PC-3 (cell line): ENCODE data around the gene RTKN2. TPM values are rescaled to one million over a fixed set of nuclear protein-coding genes. Genes with fewer than 3 reads are reported as not detected.

Source experiments
- ATAC-seq: fragments of 200-7000 bp; cut with Tn5 transposase; 2 replicates; pipeline ENCODE4 v1.9.1; 2020; ENCODE audit warnings: mild to moderate bottlenecking, moderate library complexity
- BruUV-seq: library from RNA; stranded (reverse); fragments of 400-500 nt; replicated peaks from 2 replicates; lab custom pipeline; 2021; lab: Mats Ljungman, UMichigan
- CTCF ChIA-PET: fragments of 300-600 bp; sonication (Branson Sonifier 250); formaldehyde crosslinking; loops from one replicate; lab custom pipeline; 2022; ENCODE audit warnings: antibody characterized with exemption; lab: Charles Lee
- POLR2A ChIA-PET: fragments of 300-600 bp; sonication (Branson Sonifier 250); formaldehyde crosslinking; loops from one replicate; lab custom pipeline; 2022; ENCODE audit warnings: antibody characterized with exemption; ENCODE audit not compliant: unreplicated experiment; lab: Charles Lee
- DNase-seq: peaks from one replicate; pipeline ENCODE4 v3.0.0-alpha.2; 2015
- H2AFZ ChIP-seq: fragments of 300-600 bp; sonication (generic); 2 replicates; pipeline ENCODE4 v1.6.0; 2016; ENCODE audit warnings: antibody characterized with exemption, low read length
- H3F3A ChIP-seq: fragments of 300-600 bp; sonication (generic); one replicate; pipeline ENCODE4 v1.6.0; 2017; ENCODE audit warnings: antibody characterized with exemption, low read length, control low read depth, mild to moderate bottlenecking; ENCODE audit not compliant: unreplicated experiment
- H3K27ac ChIP-seq: fragments of 300-600 bp; sonication (generic); 2 replicates; pipeline ENCODE4 v1.5.1; 2016; ENCODE audit warnings: mild to moderate bottlenecking, low read length
- H3K27me3 ChIP-seq: fragments of 300-600 bp; sonication (generic); 2 replicates; pipeline ENCODE4 v1.6.1; 2016; ENCODE audit warnings: low read length, mixed read lengths
- H3K36me3 ChIP-seq: fragments of 300-600 bp; sonication (generic); 2 replicates; pipeline ENCODE4 v1.6.1; 2016; ENCODE audit warnings: low read depth, mixed run types, low read length, mixed read lengths
- H3K4me1 ChIP-seq: fragments of 300-600 bp; sonication (generic); 2 replicates; pipeline ENCODE4 v1.5.1; 2016; ENCODE audit warnings: low read length; ENCODE audit not compliant: insufficient read depth
- H3K4me2 ChIP-seq: fragments of 300-600 bp; sonication (generic); 2 replicates; pipeline ENCODE4 v1.6.0; 2016; ENCODE audit warnings: low read length
- H3K4me3 ChIP-seq: fragments of 300-600 bp; sonication (generic); 2 replicates; pipeline ENCODE4 v1.5.1; 2016; ENCODE audit warnings: mild to moderate bottlenecking, low read length, mixed read lengths
- H3K79me2 ChIP-seq: fragments of 300-600 bp; sonication (generic); 2 replicates; pipeline ENCODE4 v1.6.1; 2017; ENCODE audit warnings: low read length, mixed read lengths
- H3K9ac ChIP-seq: fragments of 300-600 bp; sonication (generic); 2 replicates; pipeline ENCODE4 v1.6.0; 2016; ENCODE audit warnings: mild to moderate bottlenecking, low read length
- H3K9me2 ChIP-seq: fragments of 300-600 bp; sonication (generic); replicated peaks from 2 replicates; pipeline ENCODE4 v1.6.1; 2016; ENCODE audit warnings: mixed run types, low read length, mixed read lengths
- H3K9me3 ChIP-seq: fragments of 300-600 bp; sonication (generic); 2 replicates; pipeline ENCODE4 v1.6.1; 2016; ENCODE audit warnings: low read length, mixed read lengths
- H4K20me1 ChIP-seq: fragments of 300-600 bp; sonication (generic); 2 replicates; pipeline ENCODE4 v1.6.1; 2016; ENCODE audit warnings: low read length, mixed read lengths
- CTCF ChIP-seq: fragments of 300-600 bp; sonication (generic); conservative IDR thresholded peaks from 2 replicates; pipeline ENCODE4 v1.5.1; 2017; ENCODE audit warnings: antibody characterized with exemption, low read depth, mild to moderate bottlenecking, low read length
- EZH2 ChIP-seq: fragments of 300-600 bp; sonication (generic); IDR thresholded peaks from one replicate; pipeline ENCODE4 v1.6.1; 2017; ENCODE audit warnings: antibody characterized with exemption, mild to moderate bottlenecking, low read length; ENCODE audit not compliant: unreplicated experiment
- EZH2phosphoT487 ChIP-seq: fragments of 300-600 bp; sonication (generic); IDR thresholded peaks from 2 replicates; pipeline ENCODE4 v1.6.1; 2018; ENCODE audit warnings: mild to moderate bottlenecking, antibody characterized with exemption, low read length, borderline replicate concordance
- intact Hi-C: fragments of 100-400 bp; cut with micrococcal nuclease; formaldehyde crosslinking; loops from 2 replicates; pipeline ENCODE4 v1.9.0; 2023
- total RNA-seq: library from RNA; depleted of rRNA; stranded (reverse); fragments of >200 nt; gene quantifications from 2 replicates; pipeline ENCODE4 v1.2.3, GENCODE V29; 2014

Gene RTKN2
- total RNA-seq, 1 experiment from 2014 or later, result 26.6 TPM

GRCh38 chr10:62233356-62234076 is 35.1 kb downstream of the RTKN2 start:
- H3K4me2 ChIP-seq, result peak overlapping the region; percentile 29
- H3K9me2 ChIP-seq, result no peaks in the 10 kb centered on the region
- H4K20me1 ChIP-seq, result no peaks in the 10 kb centered on the region
- BruUV-seq, result no TSS peak
- H3K4me3 ChIP-seq, result 0 out of 2 replicates have a peak overlapping the region, but pooled peaks have one; percentile 2
- peaks cover 76% of the 10 kb centered on the region for H3K4me1 ChIP-seq
- intact Hi-C loops, result loop anchor here (10.0 kb wide), 1 partner anchor 609 kb away; no protein-coding TSS in a partner anchor
- no peak overlapping the region for H3K9ac ChIP-seq
- peak overlapping the region; percentile 5; the same call in 1 of the 2 replicates for H2AFZ ChIP-seq
- CTCF ChIA-PET, result interaction anchor here (0.6 kb wide), 1 partner anchor 351 kb away, joined by 4 read pairs; no protein-coding TSS in a partner anchor
- POLR2A ChIA-PET, result no interaction called here
- H3K27ac ChIP-seq, result peak overlapping the region; percentile 1; the same call in 1 of the 2 replicates
- DNase-seq (peak; percentile 75), ATAC-seq (no peak; the same call in 1 of the 2 replicates)
- peaks cover 30% of the 10 kb centered on the region for H3F3A ChIP-seq
- TF ChIP-seq EZH2, result no peak
- no peak for TF ChIP-seq EZH2phosphoT487
- TF ChIP-seq CTCF, result no peak
- peaks cover 13% of the 10 kb centered on the region; the same call in 1 of the 2 replicates for H3K36me3 ChIP-seq
- H3K79me2 ChIP-seq, result no peaks in the 10 kb centered on the region
- no peaks in the 10 kb centered on the region for H3K9me3 ChIP-seq
- no peaks in the 10 kb centered on the region for H3K27me3 ChIP-seq

GRCh38 chr10:62231805-62232204 is 36.8 kb downstream of the RTKN2 start:
- ChIA-PET CTCF (interaction anchor here (0.7 to 1.9 kb wide), 4 partner anchors 147 to 330 kb away, joined by 4 to 11 read pairs (median 4); no protein-coding TSS in a partner anchor), POLR2A (interaction anchor here (1.0 to 1.2 kb wide), 3 partner anchors 11 to 186 kb away, joined by 3 to 14 read pairs (median 4); no protein-coding TSS in a partner anchor)
- no peaks in the 10 kb centered on the region for H3K9me3 ChIP-seq
- peaks cover 18% of the 10 kb centered on the region; the same call in 1 of the 2 replicates for H3K36me3 ChIP-seq
- intact Hi-C loops, result loop anchor here (1.0 to 10.0 kb wide), 9 partner anchors 11 to 607 kb away; no protein-coding TSS in a partner anchor
- H3K9me2 ChIP-seq, result no peaks in the 10 kb centered on the region
- H3K9ac ChIP-seq, result peak overlapping the region; percentile 21; the same call in 1 of the 2 replicates
- no peaks in the 10 kb centered on the region for H3K27me3 ChIP-seq
- H3F3A ChIP-seq, result peaks cover 25% of the 10 kb centered on the region
- peak overlapping the region; percentile 25 for H3K4me3 ChIP-seq
- H3K4me2 ChIP-seq, result peak overlapping the region; percentile 67
- no peaks in the 10 kb centered on the region for H3K79me2 ChIP-seq
- H2AFZ ChIP-seq, result 0 out of 2 replicates have a peak overlapping the region, but pooled peaks have one; percentile 1
- no peaks in the 10 kb centered on the region for H4K20me1 ChIP-seq
- H3K27ac ChIP-seq, result peak overlapping the region; percentile 73
- ATAC-seq, result peak; percentile 83
- DNase-seq, result peak; percentile 88
- peaks cover 59% of the 10 kb centered on the region for H3K4me1 ChIP-seq
- BruUV-seq, result no TSS peak
- TF ChIP-seq EZH2 (no peak), CTCF (no peak), EZH2phosphoT487 (no peak)
